Endothelial cell of umbilical vein (primary cell): ENCODE measurements around the gene STAB1. TPM values are rescaled to one million over a fixed set of nuclear protein-coding genes. Genes with fewer than 3 reads are reported as not detected.

Experiments used
- BruUV-seq: library from RNA; stranded (reverse); fragments of 400-500 nt; replicated peaks from 2 replicates; lab custom pipeline; 2021; lab: Mats Ljungman, UMichigan
- CTCF ChIA-PET: fragments of 300-600, 350-600 bp; sonication (Branson Sonifier 250); formaldehyde crosslinking; loops from one replicate; lab custom pipeline; 2021; ENCODE audit warnings: antibody characterized with exemption, inconsistent platforms; lab: Charles Lee
- POLR2A ChIA-PET: fragments of 300-600, 350-600 bp; sonication (Branson Sonifier 250); formaldehyde crosslinking; loops from one replicate; lab custom pipeline; 2021; ENCODE audit warnings: antibody characterized with exemption, inconsistent platforms; lab: Charles Lee
- DNase-seq: peaks from one replicate; pipeline ENCODE4 v3.0.0-alpha.2; 2011; ENCODE audit warnings: low read depth, low spot score
- FAIRE-seq: peaks from 2 replicates; lab custom pipeline; 2011; peaks lifted over from hg19 to GRCh38; lab: Jason Lieb, UNC
- H2AFZ ChIP-seq: 2 replicates; pipeline ENCODE4 v1.6.0; 2012; ENCODE audit warnings: low read depth, low read length, control low read depth, inconsistent platforms
- H3K27ac ChIP-seq: 2 replicates; pipeline ENCODE4 v1.5.1; 2011; ENCODE audit warnings: low read depth, mild to moderate bottlenecking, control low read depth, low read length, moderate library complexity; ENCODE audit not compliant: insufficient read depth
- H3K27me3 ChIP-seq, 2 experiments: 2 replicates each; pipeline versions ENCODE4 v1.6.0 to v1.6.1; 2011; ENCODE audit warnings: low read length in 2 of 2, mixed read lengths in 1 of 2; ENCODE audit not compliant: control insufficient read depth in 2 of 2, insufficient read depth in 2 of 2
- H3K36me3 ChIP-seq, 2 experiments: 2 replicates in 1 of 2; 3 replicates in 1 of 2; pipeline ENCODE4 v1.5.1; 2011; ENCODE audit warnings: low read length in 2 of 2, mild to moderate bottlenecking in 1 of 2, moderate library complexity in 1 of 2; ENCODE audit not compliant: control insufficient read depth in 2 of 2, insufficient read depth in 2 of 2; ENCODE audit errors: extremely low read depth in 1 of 2
- H3K4me1 ChIP-seq: 3 replicates; pipeline ENCODE4 v1.5.1; 2011; ENCODE audit warnings: mild to moderate bottlenecking, low read length; ENCODE audit not compliant: control insufficient read depth, insufficient read depth; ENCODE audit errors: extremely low read depth
- H3K4me2 ChIP-seq: 2 replicates; pipeline ENCODE4 v1.6.1; 2011; ENCODE audit warnings: low read length, control low read depth, mixed read lengths; ENCODE audit not compliant: insufficient read depth
- H3K4me3 ChIP-seq, 3 experiments: fragments of 200-600 bp in 1 of 3; sonication (generic), shearing (Covaris generic) in 1 of 3; replicated peaks in 1 of 3; 2 replicates each; pipeline ENCODE4 v1.5.1; 2011 to 2016; ENCODE audit warnings: control low read depth in 3 of 3, low read length in 3 of 3, mild to moderate bottlenecking in 2 of 3, inconsistent platforms in 1 of 3, low read depth in 1 of 3, moderate library complexity in 1 of 3; ENCODE audit not compliant: insufficient read depth in 1 of 3
- H3K79me2 ChIP-seq: 2 replicates; pipeline ENCODE4 v1.6.0; 2012; ENCODE audit warnings: low read length, inconsistent platforms; ENCODE audit not compliant: control insufficient read depth, insufficient read depth
- H3K9ac ChIP-seq: replicated peaks from 2 replicates; pipeline ENCODE3; 2011; ENCODE audit warnings: low read length, control low read depth; ENCODE audit not compliant: insufficient read depth; ENCODE audit errors: extremely low read depth
- H3K9me1 ChIP-seq: replicated peaks from 3 replicates; pipeline ENCODE4 v1.6.0; 2011; ENCODE audit warnings: mild to moderate bottlenecking, low read length; ENCODE audit not compliant: control insufficient read depth, insufficient read depth; ENCODE audit errors: extremely low read depth
- H3K9me3 ChIP-seq: replicated peaks from 2 replicates; pipeline ENCODE4 v1.5.1; 2012; ENCODE audit warnings: low read length, inconsistent platforms; ENCODE audit not compliant: control insufficient read depth, insufficient read depth
- H4K20me1 ChIP-seq: replicated peaks from 2 replicates; pipeline ENCODE3; 2011; ENCODE audit warnings: mild to moderate bottlenecking, low read length; ENCODE audit not compliant: control insufficient read depth, insufficient read depth; ENCODE audit errors: extremely low read depth
- CTCF ChIP-seq, 2 donors: IDR thresholded peaks; 1 replicate in 1 of 2; 2 replicates in 1 of 2; pipeline ENCODE4 v1.5.1; 2011; ENCODE audit warnings: low read length in 2 of 2, mild to moderate bottlenecking in 2 of 2, moderate library complexity in 2 of 2, control low read depth in 1 of 2, inconsistent platforms in 1 of 2, low read depth in 1 of 2; ENCODE audit not compliant: insufficient read depth in 1 of 2; ENCODE audit errors: extremely low read depth in 1 of 2
- EZH2 ChIP-seq: IDR thresholded peaks from 2 replicates; pipeline ENCODE4 v1.6.1; 2012; ENCODE audit warnings: borderline replicate concordance, low read depth, mild to moderate bottlenecking, moderate library complexity, low read length, inconsistent platforms; ENCODE audit not compliant: severe bottlenecking
- FOS ChIP-seq: IDR thresholded peaks from 2 replicates; pipeline ENCODE4 v1.6.1; 2011; ENCODE audit warnings: mild to moderate bottlenecking, low read length, moderate library complexity, borderline replicate concordance; ENCODE audit not compliant: insufficient read depth
- GATA2 ChIP-seq: IDR thresholded peaks from 2 replicates; pipeline ENCODE4 v1.7.0; 2011; ENCODE audit warnings: low read depth, mild to moderate bottlenecking, moderate library complexity, mixed read lengths, low read length; ENCODE audit not compliant: insufficient read length, insufficient read depth
- JUN ChIP-seq: IDR thresholded peaks from 2 replicates; pipeline ENCODE4 v1.6.1; 2011; ENCODE audit warnings: borderline replicate concordance, low read depth; ENCODE audit not compliant: insufficient read length, insufficient read depth
- MAX ChIP-seq: IDR thresholded peaks from 2 replicates; pipeline ENCODE4 v1.6.1; 2011; ENCODE audit not compliant: insufficient read depth, insufficient read length
- MYC ChIP-seq: IDR thresholded peaks from one replicate; pipeline ENCODE4 v1.6.1; 2011; ENCODE audit warnings: mild to moderate bottlenecking, low read depth, low read length
- POLR2A ChIP-seq: IDR thresholded peaks from 2 replicates; pipeline ENCODE4 v1.6.1; 2012; ENCODE audit warnings: low read depth, mild to moderate bottlenecking, control low read depth, low read length
- POLR2AphosphoS5 ChIP-seq: IDR thresholded peaks from 2 replicates; pipeline ENCODE4 v1.6.1; 2012; ENCODE audit warnings: low read depth, mild to moderate bottlenecking, control low read depth, low read length, moderate library complexity; ENCODE audit not compliant: insufficient read depth
- dilution Hi-C: fragments of 300-500 bp; cut with MboI; formaldehyde crosslinking; loops from one replicate; pipeline ENCODE4 v1.15.0; 2019; ENCODE audit warnings: low sequenced_read_pairs; ENCODE audit not compliant: extremely low pct_ligation_motif_present
- intact Hi-C: fragments of 100-400 bp; cut with micrococcal nuclease; formaldehyde crosslinking; loops from one replicate; pipeline ENCODE4 v1.10.0; 2022
- polyA plus RNA-seq, 4 experiments: library from polyadenylated mRNA; depleted of rRNA in 3 of 4; stranded (reverse) in 3 of 4; unstranded in 1 of 4; fragments of >200 nt; gene quantifications; 2 replicates each; pipeline versions ENCODE4 v1.2.1 to v1.2.3, GENCODE V29; 2011 to 2012; ENCODE audit warnings: missing spikeins in 1 of 4
- total RNA-seq: library from RNA; stranded (reverse); gene quantifications from 2 replicates; pipeline ENCODE4 v1.2.3, GENCODE V29; 2021

The STAB1 gene
- total and polyA plus RNA-seq, 2 donors (not counting 3 experiments of a cell fraction or from before 2014, with no cell fraction given): 369 TPM

DNA sequence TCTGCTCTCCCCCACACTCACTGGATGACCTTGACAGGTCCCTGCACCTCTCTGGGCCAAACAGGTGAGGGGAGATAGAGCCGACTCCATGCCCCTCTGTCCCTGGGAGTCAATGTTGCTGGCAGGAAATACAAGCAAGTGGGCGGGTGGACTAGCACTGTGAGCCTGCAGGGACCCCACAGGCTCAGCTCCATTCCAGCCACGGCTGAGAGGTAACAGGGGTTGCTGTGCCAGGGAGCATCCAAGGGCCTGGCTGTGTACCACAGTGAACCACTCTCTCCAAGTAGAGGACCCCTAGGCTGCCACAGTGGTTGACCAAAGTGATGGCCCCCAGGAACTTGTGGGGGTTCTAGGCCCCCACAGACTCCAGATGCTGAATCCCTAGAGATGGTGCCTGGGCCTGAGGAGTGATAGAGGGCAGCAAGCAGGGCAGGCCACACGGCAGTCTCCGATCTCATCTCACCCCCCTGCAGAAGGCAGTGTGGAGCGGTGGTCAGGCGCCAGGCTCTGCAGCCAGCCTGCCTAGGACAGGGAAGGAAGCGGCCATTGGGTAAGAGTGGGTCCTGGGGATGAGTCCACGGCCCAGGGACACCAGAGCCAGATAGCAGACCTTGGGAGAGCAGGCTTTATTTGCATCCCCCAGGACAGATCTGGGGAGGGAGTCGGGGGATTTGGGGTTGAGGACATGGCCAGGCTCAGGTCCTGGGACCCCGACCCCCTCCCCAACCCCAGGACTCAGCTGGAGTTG lies 44.5 kb upstream of the STAB1 start:
- ChIA-PET CTCF (interaction anchor here (1.3 to 7.2 kb wide), 3 partner anchors 26 to 38 kb away, joined by 6 to 243 read pairs (median 145); no protein-coding TSS in a partner anchor), POLR2A (no interaction called here)
- DNase-seq (no peak), FAIRE-seq (no peak)
- Histone ChIP-seq H2AFZ (no peak overlapping the region), H3K36me3 (no peaks in the 10 kb centered on the region), H3K27ac (no peak overlapping the region), H3K9ac (no peak overlapping the region), H3K4me2 (no peak overlapping the region), H3K4me1 (peaks cover 10% of the 10 kb centered on the region), H4K20me1 (no peaks in the 10 kb centered on the region), H3K27me3 (no peaks in the 10 kb centered on the region), H3K9me3 (no peaks in the 10 kb centered on the region), H3K9me1 (no peaks in the 10 kb centered on the region), H3K79me2 (peaks cover 2% of the 10 kb centered on the region), H3K4me3 (no peak overlapping the region)
- intact Hi-C loops (no loop called here), dilution Hi-C loops (no loop called here)
- no TSS peak for BruUV-seq
- TF ChIP-seq MAX (no peak), POLR2AphosphoS5 (no peak), POLR2A (no peak), CTCF (IDR thresholded peaks at IDR 0.05; ENCODE audit: extremely low read depth in 1 of 2, insufficient read depth in 1 of 2, low read depth in 1 of 2, low read length in 2 of 2) (no peak), JUN (no peak), EZH2 (no peak), MYC (no peak), FOS (no peak), GATA2 (no peak)
